ENCODE measurements around the gene SPTBN5.

The SPTBN5 gene

GRCh38 chr15:41894251-41894790 lies 468 bp upstream of the SPTBN5 start:
- no peak for TF ChIP-seq CTCF (IDR thresholded peaks at IDR 0.05; ENCODE audit: control extremely low read depth, extremely low read depth, low read depth, missing control alignments)
- ChIA-PET POLR2A (no interaction called here), CTCF (interaction anchor here (0.9 to 2.3 kb wide), 4 partner anchors 10 to 335 kb away, joined by 3 to 20 read pairs (median 4); partner anchors contain the start of gene TYRO3)
- no peak for DNase-seq (ENCODE audit: extremely low spot score)

- DNase-seq (ENCODE audit: extremely low spot score), result no peak
- POLR2A ChIA-PET, result no interaction called here
- TF ChIP-seq CTCF (IDR thresholded peaks at IDR 0.05; ENCODE audit: control extremely low read depth, extremely low read depth, low read depth, missing control alignments), result no peak
- CTCF ChIA-PET, result interaction anchor here (1.2 to 2.8 kb wide), 3 partner anchors 9 to 23 kb away, joined by 3 to 11 read pairs (median 10); no protein-coding TSS in a partner anchor
Measured at GRCh38 chr15:41892621-41893421, 1.0 kb downstream of the SPTBN5 start.

GRCh38 chr15:41891946-41892345 lies 1.9 kb downstream of the SPTBN5 start:
- TF ChIP-seq CTCF (IDR thresholded peaks at IDR 0.05; ENCODE audit: control extremely low read depth, extremely low read depth, low read depth, missing control alignments), result no peak
- ChIA-PET CTCF (interaction anchor here (1.2 to 2.8 kb wide), 4 partner anchors 10 to 22 kb away, joined by 3 to 11 read pairs (median 5); no protein-coding TSS in a partner anchor), POLR2A (no interaction called here)
- no peak for DNase-seq (ENCODE audit: extremely low spot score)

- no peak for TF ChIP-seq CTCF (IDR thresholded peaks at IDR 0.05; ENCODE audit: control extremely low read depth, extremely low read depth, low read depth, missing control alignments)
- POLR2A ChIA-PET, result no interaction called here
- CTCF ChIA-PET, result interaction anchor here (1.2 to 2.8 kb wide), 4 partner anchors 10 to 79 kb away, joined by 3 to 11 read pairs (median 5); no protein-coding TSS in a partner anchor
- no peak for DNase-seq (ENCODE audit: extremely low spot score)
Measured at GRCh38 chr15:41891226-41891625, 2.6 kb downstream of the SPTBN5 start.

GRCh38 chr15:41890050-41890690 lies 3.7 kb downstream of the SPTBN5 start:
- no peak for DNase-seq (ENCODE audit: extremely low spot score)
- POLR2A ChIA-PET, result no interaction called here
- TF ChIP-seq CTCF (IDR thresholded peaks at IDR 0.05; ENCODE audit: control extremely low read depth, extremely low read depth, low read depth, missing control alignments), result no peak
- CTCF ChIA-PET, result interaction anchor here (0.6 to 1.9 kb wide), 4 partner anchors 14 to 77 kb away, joined by 3 to 5 read pairs (median 4); no protein-coding TSS in a partner anchor

- no peak for TF ChIP-seq CTCF (IDR thresholded peaks at IDR 0.05; ENCODE audit: control extremely low read depth, extremely low read depth, low read depth, missing control alignments)
- ChIA-PET POLR2A (no interaction called here), CTCF (interaction anchor here (1.5 to 1.9 kb wide), 2 partner anchors 13 to 16 kb away, joined by 3 to 5 read pairs; no protein-coding TSS in a partner anchor)
- no peak for DNase-seq (ENCODE audit: extremely low spot score)
Measured at GRCh38 chr15:41888662-41889253, 5.1 kb downstream of the SPTBN5 start.

All from GM10248 (cell line).